BLaER1 treated with 17β-estradiol and CSF1 and Interleukin-3, amounts not matched to agents 10 nM and 100 nM (cell line): ENCODE data around the gene SRGAP1.
A peak's percentile ranks its signal among the peaks of the same experiment; 100 is the strongest.

ENCODE experiments used
- H3K27ac ChIP-seq, 11 experiments: shearing (Covaris generic); formaldehyde crosslinking; 2 replicates each; pipeline ENCODE4 v1.8.1; 2022
- H3K27me3 ChIP-seq, 11 experiments: shearing (Covaris generic); formaldehyde crosslinking; 2 replicates each; pipeline ENCODE4 v1.8.1; 2022
- H3K36me3 ChIP-seq, 11 experiments: shearing (Covaris generic); formaldehyde crosslinking; 2 replicates each; pipeline ENCODE4 v1.8.1; 2022
- H3K4me1 ChIP-seq, 10 experiments: shearing (Covaris generic); formaldehyde crosslinking; 2 replicates each; pipeline ENCODE4 v1.8.1; 2022
- H3K4me2 ChIP-seq, 11 experiments: shearing (Covaris generic); formaldehyde crosslinking; 2 replicates each; pipeline ENCODE4 v1.8.1; 2022
- H3K4me3 ChIP-seq, 10 experiments: shearing (Covaris generic); formaldehyde crosslinking; 2 replicates each; pipeline ENCODE4 v1.8.1; 2022
- H3K9ac ChIP-seq, 11 experiments: shearing (Covaris generic); formaldehyde crosslinking; 2 replicates each; pipeline ENCODE4 v1.8.1; 2022
- H3K9me3 ChIP-seq, 11 experiments: shearing (Covaris generic); formaldehyde crosslinking; replicated peaks in 1 of 11; 2 replicates each; pipeline ENCODE4 v1.8.1; 2022
- H4K20me1 ChIP-seq, 11 experiments: shearing (Covaris generic); formaldehyde crosslinking; 2 replicates each; pipeline ENCODE4 v1.8.1; 2022
- Cebpa-rat ChIP-seq, 11 experiments: shearing (Covaris generic); IDR thresholded peaks; 2 replicates each; pipeline ENCODE4 v1.8.1; 2022

The SRGAP1 gene

GRCh38 chr12:63964301-63964700, 119.8 kb downstream of the SRGAP1 start:
- H3K36me3 ChIP-seq = no peaks in the 10 kb centered on the region
- H4K20me1 ChIP-seq = no peaks in the 10 kb centered on the region
- H3K4me1 ChIP-seq = peaks cover 3 to 61% (median 11%) of the 10 kb centered on the region in 10 experiments; a peak in 14 of 20 replicates
- no peak overlapping the region; a peak in 2 of 22 replicates for H3K27ac ChIP-seq
- H3K9ac ChIP-seq = 0 out of 22 replicates have a peak overlapping the region, but pooled peaks of 1 of the 11 experiments have one; percentile 8
- no peaks in the 10 kb centered on the region for H3K9me3 ChIP-seq
- no peak for TF ChIP-seq Cebpa-rat (IDR thresholded peaks at IDR 0.05)
- peak overlapping the region in 9 of 11 experiments; percentile 5 to 83 (median 28); a peak in 12 of 22 replicates for H3K4me2 ChIP-seq
- H3K4me3 ChIP-seq = no peak overlapping the region
- no peaks in the 10 kb centered on the region for H3K27me3 ChIP-seq

- no peak for TF ChIP-seq Cebpa-rat (IDR thresholded peaks at IDR 0.05)
- Histone ChIP-seq H3K36me3 (no peaks in the 10 kb centered on the region), H3K27me3 (no peaks in the 10 kb centered on the region), H4K20me1 (no peaks in the 10 kb centered on the region), H3K4me3 (no peak overlapping the region), H3K27ac (no peak overlapping the region), H3K9ac (no peak overlapping the region), H3K4me1 (peaks cover 3 to 68% (median 23%) of the 10 kb centered on the region in 10 experiments; a peak in 17 of 20 replicates), H3K9me3 (no peaks in the 10 kb centered on the region), H3K4me2 (peak overlapping the region in 1 of 11 experiments; percentile 35; a peak in 1 of 22 replicates)
These were observed 121.6 kb downstream of the SRGAP1 start for GRCh38 chr12:63965936-63966605.

GRCh38 chr12:63966606-63966975, 122.1 kb downstream of the SRGAP1 start:
- Histone ChIP-seq H3K27ac (no peak overlapping the region), H3K9me3 (no peaks in the 10 kb centered on the region), H3K27me3 (no peaks in the 10 kb centered on the region), H3K36me3 (no peaks in the 10 kb centered on the region), H4K20me1 (no peaks in the 10 kb centered on the region), H3K4me2 (peak overlapping the region in 2 of 11 experiments; percentile 35 to 49; a peak in 2 of 22 replicates), H3K4me1 (peaks cover 3 to 71% (median 23%) of the 10 kb centered on the region in 10 experiments; a peak in 17 of 20 replicates), H3K9ac (no peak overlapping the region), H3K4me3 (no peak overlapping the region)
- TF ChIP-seq Cebpa-rat (IDR thresholded peaks at IDR 0.05) = no peak

- no peak overlapping the region for H3K4me3 ChIP-seq
- no peaks in the 10 kb centered on the region for H3K36me3 ChIP-seq
- H4K20me1 ChIP-seq = no peaks in the 10 kb centered on the region
- no peak overlapping the region for H3K27ac ChIP-seq
- H3K27me3 ChIP-seq = no peaks in the 10 kb centered on the region
- TF ChIP-seq Cebpa-rat (IDR thresholded peaks at IDR 0.05) = no peak
- no peak overlapping the region for H3K9ac ChIP-seq
- H3K4me1 ChIP-seq = peaks cover 3 to 67% (median 23%) of the 10 kb centered on the region in 10 experiments; a peak in 17 of 20 replicates
- H3K4me2 ChIP-seq = peak overlapping the region in 3 of 11 experiments; percentile 21 to 49 (median 45); a peak in 6 of 22 replicates
- no peaks in the 10 kb centered on the region for H3K9me3 ChIP-seq
These were observed 123.1 kb downstream of the SRGAP1 start for GRCh38 chr12:63967358-63968145.

- H3K4me2 ChIP-seq = no peak overlapping the region
- H3K9ac ChIP-seq = no peak overlapping the region
- H3K9me3 ChIP-seq = no peaks in the 10 kb centered on the region
- no peaks in the 10 kb centered on the region for H3K36me3 ChIP-seq
- peaks cover 3 to 56% (median 20%) of the 10 kb centered on the region in 10 experiments; a peak in 17 of 20 replicates for H3K4me1 ChIP-seq
- no peaks in the 10 kb centered on the region for H4K20me1 ChIP-seq
- no peaks in the 10 kb centered on the region for H3K27me3 ChIP-seq
- TF ChIP-seq Cebpa-rat (IDR thresholded peaks at IDR 0.05) = no peak
- H3K4me3 ChIP-seq = no peak overlapping the region
- H3K27ac ChIP-seq = no peak overlapping the region
These were observed 124.2 kb downstream of the SRGAP1 start for GRCh38 chr12:63968673-63969072.

GRCh38 chr12:63976902-63977395, 132.4 kb downstream of the SRGAP1 start:
- Histone ChIP-seq H3K36me3 (no peaks in the 10 kb centered on the region), H3K9me3 (no peaks in the 10 kb centered on the region), H3K27ac (no peak overlapping the region), H3K4me3 (no peak overlapping the region), H4K20me1 (no peaks in the 10 kb centered on the region), H3K27me3 (no peaks in the 10 kb centered on the region), H3K9ac (no peak overlapping the region), H3K4me2 (no peak overlapping the region), H3K4me1 (no peaks in the 10 kb centered on the region)
- TF ChIP-seq Cebpa-rat (IDR thresholded peaks at IDR 0.05) = no peak

GRCh38 chr12:63977441-63977840, 132.9 kb downstream of the SRGAP1 start:
- no peak for TF ChIP-seq Cebpa-rat (IDR thresholded peaks at IDR 0.05)
- H3K4me2 ChIP-seq = no peak overlapping the region

GRCh38 chr12:63978519-63978918, 134.0 kb downstream of the SRGAP1 start:
- Histone ChIP-seq H3K27me3 (no peaks in the 10 kb centered on the region), H3K27ac (no peak overlapping the region), H3K36me3 (no peaks in the 10 kb centered on the region), H3K4me2 (no peak overlapping the region), H3K9ac (no peak overlapping the region), H4K20me1 (no peaks in the 10 kb centered on the region), H3K9me3 (no peaks in the 10 kb centered on the region), H3K4me3 (no peak overlapping the region), H3K4me1 (no peaks in the 10 kb centered on the region)
- no peak for TF ChIP-seq Cebpa-rat (IDR thresholded peaks at IDR 0.05)

More at GRCh38 chr12:63977441-63977840, 132.9 kb downstream of the SRGAP1 start:
- H3K36me3 ChIP-seq = no peaks in the 10 kb centered on the region
- H3K4me1 ChIP-seq = no peaks in the 10 kb centered on the region
- H3K9ac ChIP-seq = no peak overlapping the region
- H3K27me3 ChIP-seq = no peaks in the 10 kb centered on the region
- no peaks in the 10 kb centered on the region for H4K20me1 ChIP-seq
- no peak overlapping the region for H3K27ac ChIP-seq
- H3K9me3 ChIP-seq = no peaks in the 10 kb centered on the region
- no peak overlapping the region for H3K4me3 ChIP-seq

- Histone ChIP-seq H3K27ac (no peak overlapping the region), H3K4me3 (no peak overlapping the region), H3K4me2 (no peak overlapping the region), H3K4me1 (peaks cover 0 to 4% (median 0%) of the 10 kb centered on the region in 10 experiments; a peak in 6 of 20 replicates), H3K36me3 (no peaks in the 10 kb centered on the region), H4K20me1 (no peaks in the 10 kb centered on the region), H3K9me3 (no peaks in the 10 kb centered on the region), H3K9ac (no peak overlapping the region), H3K27me3 (no peaks in the 10 kb centered on the region)
- TF ChIP-seq Cebpa-rat (IDR thresholded peaks at IDR 0.05) = no peak
These were observed 135.7 kb downstream of the SRGAP1 start for GRCh38 chr12:63980211-63980610.
